Stimulated activated CD4-positive, alpha-beta T cell treated with anti-CD3 and anti-CD28 coated beads, Interleukin-15, amount 100 ng/mL, for 24 hours (primary cell): ENCODE results near the gene RGS6.

Experiments used
- DNase-seq: peaks from one replicate; pipeline ENCODE4 v3.0.0-alpha.2; 2020

Gene RGS6

GRCh38 chr14:72512925-72513324, 580.7 kb downstream of the RGS6 start:
- no peak for DNase-seq

GRCh38 chr14:72513346-72513745, 581.1 kb downstream of the RGS6 start:
- no peak for DNase-seq

- DNase-seq, result no peak
Measured at GRCh38 chr14:72513965-72514659, 581.9 kb downstream of the RGS6 start.

GRCh38 chr14:72514660-72515025, 582.4 kb downstream of the RGS6 start:
- no peak for DNase-seq

GRCh38 chr14:72515779-72516770, 583.8 kb downstream of the RGS6 start:
- DNase-seq, result no peak

GRCh38 chr14:72516936-72517700, 584.9 kb downstream of the RGS6 start:
- DNase-seq, result peak; percentile 76

GRCh38 chr14:72517736-72518135, 585.5 kb downstream of the RGS6 start:
- no peak for DNase-seq

GRCh38 chr14:72518809-72519377, 586.7 kb downstream of the RGS6 start:
- DNase-seq, result peak; percentile 54

- peak; percentile 25 for DNase-seq
Measured at GRCh38 chr14:72519543-72519942, 587.3 kb downstream of the RGS6 start.

- DNase-seq, result no peak
Measured at GRCh38 chr14:72521045-72521444, 588.8 kb downstream of the RGS6 start.

- DNase-seq, result no peak
Measured at GRCh38 chr14:72521968-72522741, 589.9 kb downstream of the RGS6 start.

GRCh38 chr14:72522847-72523246, 590.6 kb downstream of the RGS6 start:
- DNase-seq, result no peak

- no peak for DNase-seq
Measured at GRCh38 chr14:72523424-72524294, 591.4 kb downstream of the RGS6 start.

GRCh38 chr14:72524295-72524629, 592.0 kb downstream of the RGS6 start:
- no peak for DNase-seq

GRCh38 chr14:72525087-72525915, 593.1 kb downstream of the RGS6 start:
- DNase-seq, result no peak

GRCh38 chr14:72527591-72527990, 595.4 kb downstream of the RGS6 start:
- no peak for DNase-seq

- DNase-seq, result no peak
Measured at GRCh38 chr14:72528059-72528862, 596.0 kb downstream of the RGS6 start.

GRCh38 chr14:72528863-72529175, 596.6 kb downstream of the RGS6 start:
- no peak for DNase-seq

GRCh38 chr14:72532686-72533454, 600.6 kb downstream of the RGS6 start:
- no peak for DNase-seq
